ENCODE measurements around the gene CLSTN2.

Gene CLSTN2

GRCh38 chr3:140157161-140157560 lies 222.2 kb downstream of the CLSTN2 start:
- no peak overlapping the region for H3K4me3 ChIP-seq (ENCODE audit: low read depth, low read length)
- DNase-seq (ENCODE audit: low read depth, low spot score), result no peak
- CTCF ChIA-PET, result no interaction called here
- POLR2A ChIA-PET, result no interaction called here
- no peak for TF ChIP-seq CTCF (IDR thresholded peaks at IDR 0.05; ENCODE audit: insufficient read depth, low read length, missing control alignments)

GRCh38 chr3:140159646-140160045 lies 224.7 kb downstream of the CLSTN2 start:
- CTCF ChIA-PET, result no interaction called here
- POLR2A ChIA-PET, result no interaction called here
- no peak for TF ChIP-seq CTCF (IDR thresholded peaks at IDR 0.05; ENCODE audit: insufficient read depth, low read length, missing control alignments)
- H3K4me3 ChIP-seq (ENCODE audit: low read depth, low read length), result no peak overlapping the region
- no peak for DNase-seq (ENCODE audit: low read depth, low spot score)

GRCh38 chr3:140160553-140160952 lies 225.6 kb downstream of the CLSTN2 start:
- DNase-seq (ENCODE audit: low read depth, low spot score), result no peak
- TF ChIP-seq CTCF (IDR thresholded peaks at IDR 0.05; ENCODE audit: insufficient read depth, low read length, missing control alignments), result no peak
- H3K4me3 ChIP-seq (ENCODE audit: low read depth, low read length), result no peak overlapping the region
- POLR2A ChIA-PET, result no interaction called here
- CTCF ChIA-PET, result no interaction called here

- no peak for DNase-seq (ENCODE audit: low read depth, low spot score)
- ChIA-PET CTCF (no interaction called here), POLR2A (no interaction called here)
- TF ChIP-seq CTCF (IDR thresholded peaks at IDR 0.05; ENCODE audit: insufficient read depth, low read length, missing control alignments), result no peak
- H3K4me3 ChIP-seq (ENCODE audit: low read depth, low read length), result no peak overlapping the region
Observed at GRCh38 chr3:140162551-140162950, 227.6 kb downstream of the CLSTN2 start.

GRCh38 chr3:140163159-140163763 lies 228.3 kb downstream of the CLSTN2 start:
- ChIA-PET CTCF (no interaction called here), POLR2A (no interaction called here)
- no peak for DNase-seq (ENCODE audit: low read depth, low spot score)
- TF ChIP-seq CTCF (IDR thresholded peaks at IDR 0.05; ENCODE audit: insufficient read depth, low read length, missing control alignments), result no peak
- H3K4me3 ChIP-seq (ENCODE audit: low read depth, low read length), result no peak overlapping the region

- TF ChIP-seq CTCF (IDR thresholded peaks at IDR 0.05; ENCODE audit: insufficient read depth, low read length, missing control alignments), result no peak
Observed at GRCh38 chr3:140164156-140164555, 229.2 kb downstream of the CLSTN2 start.

More at GRCh38 chr3:140164156-140164555, 229.2 kb downstream of the CLSTN2 start:
- POLR2A ChIA-PET, result no interaction called here
- DNase-seq (ENCODE audit: low read depth, low spot score), result no peak
- CTCF ChIA-PET, result no interaction called here
- no peak overlapping the region for H3K4me3 ChIP-seq (ENCODE audit: low read depth, low read length)

Measured in AG04449 (cell line).